H1 (cell line): ENCODE measurements around the gene COQ2. TPM values are rescaled to one million over a fixed set of nuclear protein-coding genes. Genes with fewer than 3 reads are reported as not detected.

Experiments used
- CTCF ChIA-PET: fragments of 300-600 bp; sonication (Branson Sonifier 250); formaldehyde crosslinking; loops from one replicate; lab custom pipeline; 2021; ENCODE audit not compliant: partially characterized antibody; lab: Charles Lee
- POLR2A ChIA-PET: fragments of 300-600 bp; sonication (Branson Sonifier 250); formaldehyde crosslinking; loops from one replicate; lab custom pipeline; 2021; ENCODE audit warnings: inconsistent platforms; ENCODE audit not compliant: partially characterized antibody; lab: Charles Lee
- DNase-seq, 2 experiments: peaks; one replicate each; pipeline versions ENCODE4 v3.0.0 to v3.0.0-alpha.2; 2010 to 2022; ENCODE audit warnings: low spot score in 2 of 2, low read depth in 1 of 2, mixed read lengths in 1 of 2
- FAIRE-seq: peaks from 2 replicates; lab custom pipeline; 2011; peaks lifted over from hg19 to GRCh38; lab: Jason Lieb, UNC
- H2AFZ ChIP-seq: 2 replicates; pipeline ENCODE4 v1.8.1; 2012; ENCODE audit warnings: low read length, inconsistent platforms
- H2AK5ac ChIP-seq: 2 replicates; pipeline ENCODE4 v1.6.1; 2013; ENCODE audit warnings: low read depth, low read length
- H2BK120ac ChIP-seq: replicated peaks from 2 replicates; pipeline ENCODE3; 2013; ENCODE audit warnings: low read depth, low read length, inconsistent platforms
- H2BK12ac ChIP-seq: 2 replicates; pipeline ENCODE4 v1.6.1; 2013; ENCODE audit warnings: low read depth, low read length
- H2BK15ac ChIP-seq: 2 replicates; pipeline ENCODE4 v1.6.1; 2013; ENCODE audit warnings: low read length
- H2BK20ac ChIP-seq: 2 replicates; pipeline ENCODE4 v1.6.1; 2013; ENCODE audit warnings: low read length
- H2BK5ac ChIP-seq: 2 replicates; pipeline ENCODE4 v1.6.1; 2013; ENCODE audit warnings: low read depth, low read length
- H3K14ac ChIP-seq: 2 replicates; pipeline ENCODE4 v1.6.1; 2013; ENCODE audit warnings: inconsistent platforms; ENCODE audit not compliant: insufficient read length
- H3K18ac ChIP-seq: 2 replicates; pipeline ENCODE4 v1.6.1; 2013; ENCODE audit warnings: low read length; ENCODE audit errors: extremely low read depth
- H3K23ac ChIP-seq: 2 replicates; pipeline ENCODE4 v1.6.1; 2013; ENCODE audit warnings: inconsistent platforms; ENCODE audit not compliant: insufficient read length
- H3K23me2 ChIP-seq: 2 replicates; pipeline ENCODE4 v1.6.1; 2013; ENCODE audit warnings: low read depth, low read length
- H3K27ac ChIP-seq: 2 replicates; pipeline ENCODE4 v1.6.1; 2011; ENCODE audit warnings: low read depth, low read length, inconsistent platforms
- H3K27me3 ChIP-seq, 4 experiments: replicated peaks in 1 of 4; 1 replicate in 1 of 4; 2 replicates in 3 of 4; pipeline versions ENCODE4 v1.6.1 to v1.8.1; 2011 to 2013; ENCODE audit warnings: low read length in 3 of 4, mild to moderate bottlenecking in 3 of 4, inconsistent platforms in 2 of 4, mixed read lengths in 2 of 4, moderate library complexity in 1 of 4; ENCODE audit not compliant: control insufficient read depth in 3 of 4, insufficient read depth in 3 of 4; ENCODE audit errors: extremely low read depth in 1 of 4
- H3K36me3 ChIP-seq, 4 experiments: 2 replicates each; pipeline versions ENCODE4 v1.6.1 to v1.8.1; 2011 to 2013; ENCODE audit warnings: mild to moderate bottlenecking in 4 of 4, low read length in 3 of 4, moderate library complexity in 2 of 4, control low read depth in 1 of 4, inconsistent platforms in 1 of 4; ENCODE audit not compliant: insufficient read depth in 4 of 4, control insufficient read depth in 2 of 4
- H3K4ac ChIP-seq: replicated peaks from 2 replicates; pipeline ENCODE3; 2013; ENCODE audit warnings: low read length, low read depth, mixed read lengths, inconsistent platforms; ENCODE audit not compliant: insufficient read length
- H3K4me1 ChIP-seq, 4 experiments: replicated peaks in 1 of 4; 1 replicate in 1 of 4; 2 replicates in 3 of 4; pipeline versions ENCODE4 v1.6.1 to v1.8.1; 2011 to 2013; ENCODE audit warnings: low read length in 3 of 4, inconsistent platforms in 2 of 4, mixed read lengths in 1 of 4; ENCODE audit not compliant: insufficient read depth in 4 of 4, control insufficient read depth in 3 of 4
- H3K4me2 ChIP-seq, 2 experiments: 2 replicates each; pipeline versions ENCODE4 v1.6.1 to v1.8.1; 2011 to 2013; ENCODE audit warnings: low read depth in 2 of 2, low read length in 2 of 2, control low read depth in 1 of 2, inconsistent platforms in 1 of 2, mild to moderate bottlenecking in 1 of 2; ENCODE audit not compliant: insufficient read depth in 1 of 2
- H3K4me3 ChIP-seq, 4 experiments: fragments of 200-600, 300-600 bp in 1 of 4; sonication (generic), shearing (Covaris generic), sonication (Bioruptor Twin) in 1 of 4; 2 replicates each; pipeline versions ENCODE4 v1.5.1 to v1.8.1; 2011 to 2016; ENCODE audit warnings: low read length in 4 of 4, low read depth in 3 of 4, control low read depth in 2 of 4, inconsistent platforms in 2 of 4, mild to moderate bottlenecking in 2 of 4, mixed read lengths in 1 of 4, moderate library complexity in 1 of 4; ENCODE audit not compliant: insufficient read depth in 2 of 4; ENCODE audit errors: extremely low read depth in 1 of 4
- H3K56ac ChIP-seq: replicated peaks from 2 replicates; pipeline ENCODE3; 2013; ENCODE audit warnings: low read depth, mild to moderate bottlenecking, mixed read lengths, low read length, inconsistent platforms; ENCODE audit not compliant: insufficient read length
- H3K79me1 ChIP-seq: 2 replicates; pipeline ENCODE4 v1.6.1; 2013; ENCODE audit warnings: low read depth, low read length, control low read depth
- H3K79me2 ChIP-seq, 2 experiments: 2 replicates each; pipeline versions ENCODE4 v1.6.1 to v1.8.1; 2012 to 2013; ENCODE audit warnings: low read length in 2 of 2, mild to moderate bottlenecking in 2 of 2, inconsistent platforms in 1 of 2; ENCODE audit not compliant: insufficient read depth in 2 of 2, control insufficient read depth in 1 of 2
- H3K9ac ChIP-seq, 4 experiments: replicated peaks in 1 of 4; 1 replicate in 1 of 4; 2 replicates in 3 of 4; pipeline versions ENCODE4 v1.6.1 to v1.8.1; 2011 to 2013; ENCODE audit warnings: low read depth in 3 of 4, low read length in 3 of 4, control low read depth in 2 of 4, mild to moderate bottlenecking in 2 of 4, moderate library complexity in 2 of 4, inconsistent platforms in 1 of 4; ENCODE audit errors: extremely low read depth in 1 of 4
- H3K9me3 ChIP-seq, 2 experiments: 2 replicates each; pipeline versions ENCODE4 v1.6.1 to v1.8.1; 2012 to 2013; ENCODE audit warnings: mild to moderate bottlenecking in 2 of 2, moderate library complexity in 2 of 2, control low read depth in 1 of 2, inconsistent platforms in 1 of 2, low read depth in 1 of 2, low read length in 1 of 2, mixed read lengths in 1 of 2; ENCODE audit not compliant: insufficient read depth in 2 of 2
- H4K20me1 ChIP-seq, 2 experiments: replicated peaks in 1 of 2; 2 replicates each; pipeline versions ENCODE3 to v1.8.1; 2011 to 2013; ENCODE audit warnings: inconsistent platforms in 2 of 2, low read length in 2 of 2, mild to moderate bottlenecking in 1 of 2; ENCODE audit not compliant: insufficient read depth in 2 of 2, control insufficient read depth in 1 of 2
- H4K5ac ChIP-seq: 2 replicates; pipeline ENCODE4 v1.6.1; 2013; ENCODE audit warnings: low read length, low read depth, mixed read lengths, inconsistent platforms; ENCODE audit not compliant: insufficient read length
- H4K8ac ChIP-seq: 2 replicates; pipeline ENCODE4 v1.8.0; 2013; ENCODE audit warnings: mild to moderate bottlenecking, moderate library complexity, low read length, inconsistent platforms; ENCODE audit not compliant: insufficient read depth; ENCODE audit errors: extremely low read depth
- H4K91ac ChIP-seq: replicated peaks from 2 replicates; pipeline ENCODE3; 2013; ENCODE audit warnings: low read length, mixed read lengths, inconsistent platforms; ENCODE audit not compliant: insufficient read length
- CTBP2 ChIP-seq: IDR thresholded peaks from 2 replicates; pipeline ENCODE4 v1.7.0; 2011; ENCODE audit warnings: borderline replicate concordance, mild to moderate bottlenecking, moderate library complexity, mixed read lengths, low read length; ENCODE audit not compliant: insufficient read depth, insufficient read length
- EGR1 ChIP-seq: IDR thresholded peaks from 2 replicates; pipeline ENCODE4 v1.6.1; 2011; ENCODE audit warnings: low read depth, low read length, borderline replicate concordance
- WGBS, 2 experiments: shearing (Covaris generic) in 1 of 2; methylation state at CpG; one replicate each; pipeline versions ENCODE4 v1.1.6 to v1.1.7; 2013 to 2015; ENCODE audit warnings: low lambda C conversion rate in 2 of 2, mixed read lengths in 2 of 2, inconsistent platforms in 1 of 2, low coverage in 1 of 2, missing lambda C conversion rate in 1 of 2; ENCODE audit not compliant: insufficient replicate concordance in 2 of 2, insufficient coverage in 1 of 2, insufficient read length in 1 of 2; ENCODE audit errors: extremely low coverage in 1 of 2, missing lambda C conversion rate in 1 of 2; 5-methylcytosine and 5-hydroxymethylcytosine counted together
- polyA plus RNA-seq, 7 experiments: library from polyadenylated mRNA; depleted of rRNA in 3 of 7; stranded (reverse) in 5 of 7; unstranded in 2 of 7; fragments of >200 nt in 5 of 7; fragments of 200-250 nt in 2 of 7; gene quantifications; 1 replicate in 5 of 7; 2 replicates in 1 of 7; 4 replicates in 1 of 7; pipeline versions ENCODE4 v1.2.1 to v1.2.3, GENCODE V29; 2011 to 2013; ENCODE audit warnings: missing spikeins in 2 of 7, mixed read lengths in 2 of 7
- total RNA-seq: library from RNA; stranded (reverse); fragmentation: NEBNext Ultra II Directional; extraction: Animal tissue kit (Norgen Biotek cat#: 25700); gene quantifications from 2 replicates; pipeline ENCODE4 v1.2.1, GENCODE V29; 2021

The COQ2 gene
- total and polyA plus RNA-seq, 2 of the 8 experiments (the other 6 are each of a cell fraction or from before 2014, with no cell fraction given): 21.5 to 22.9 TPM

DNA sequence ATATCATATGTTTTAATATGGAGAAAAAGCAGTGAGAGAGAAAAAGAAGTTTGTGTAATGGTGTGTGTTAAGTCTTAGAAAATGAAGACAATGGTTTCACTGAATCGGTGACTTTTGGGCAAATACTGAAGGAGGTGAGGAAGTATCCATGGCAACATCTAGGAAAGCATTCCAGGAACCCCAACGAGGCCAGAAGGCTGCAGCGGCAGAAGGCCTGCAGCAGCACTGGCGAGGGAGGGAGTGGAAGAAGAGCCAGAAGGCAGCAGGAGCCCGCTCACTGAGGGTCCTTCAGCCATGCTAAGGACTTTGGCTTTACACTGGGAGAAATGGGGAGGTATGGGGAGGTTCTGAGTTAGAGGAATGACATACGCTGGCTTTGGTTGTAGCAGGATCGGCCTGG lies 26.8 kb downstream of the COQ2 start:
- no peak overlapping the region for H3K4ac ChIP-seq
- no peak overlapping the region for H3K23ac ChIP-seq
- POLR2A ChIA-PET: no interaction called here
- CTCF ChIA-PET: no interaction called here
- no peak overlapping the region for H4K5ac ChIP-seq
- H3K4me1 ChIP-seq: no peaks in the 10 kb centered on the region
- H3K56ac ChIP-seq: no peak overlapping the region
- 83% methylated on average over 7 of the region's 7 CpGs; no CpG with 5 or more reads in 1 of the 2 experiments for WGBS, 2 experiments
- no peak overlapping the region for H4K8ac ChIP-seq
- H3K4me3 ChIP-seq: no peak overlapping the region
- H3K4me2 ChIP-seq: no peak overlapping the region
- H2BK120ac ChIP-seq: no peak overlapping the region
- no peak for DNase-seq
- H3K27me3 ChIP-seq: peaks cover 0 to 2% (median 0%) of the 10 kb centered on the region in 4 experiments; a peak in 1 of 7 replicates
- no peak overlapping the region for H4K91ac ChIP-seq
- H2BK12ac ChIP-seq: no peak overlapping the region
- no peak overlapping the region for H3K27ac ChIP-seq
- peaks cover 0 to 3% (median 1%) of the 10 kb centered on the region in 4 experiments; a peak in 2 of 8 replicates for H3K36me3 ChIP-seq
- H2AFZ ChIP-seq: no peak overlapping the region
- no peak overlapping the region for H2BK15ac ChIP-seq
- H3K14ac ChIP-seq: no peak overlapping the region
- H3K79me1 ChIP-seq: no peaks in the 10 kb centered on the region
- peaks cover 0 to 2% of the 10 kb centered on the region in 2 experiments for H4K20me1 ChIP-seq
- no peak overlapping the region for H3K18ac ChIP-seq
- no peak overlapping the region for H2BK5ac ChIP-seq
- no peaks in the 10 kb centered on the region for H3K9me3 ChIP-seq
- no peaks in the 10 kb centered on the region for H3K79me2 ChIP-seq
- no peak overlapping the region for H3K9ac ChIP-seq
- H2AK5ac ChIP-seq: no peak overlapping the region
- no peak overlapping the region for H2BK20ac ChIP-seq
- no peak for FAIRE-seq
- no peaks in the 10 kb centered on the region for H3K23me2 ChIP-seq
- no peak for TF ChIP-seq EGR1
- no peak for TF ChIP-seq CTBP2
- TF ChIP-seq, all 59 proteins: peak for 0
